ENCODE data around the gene HS6ST2.

HS6ST2 gene

DNA sequence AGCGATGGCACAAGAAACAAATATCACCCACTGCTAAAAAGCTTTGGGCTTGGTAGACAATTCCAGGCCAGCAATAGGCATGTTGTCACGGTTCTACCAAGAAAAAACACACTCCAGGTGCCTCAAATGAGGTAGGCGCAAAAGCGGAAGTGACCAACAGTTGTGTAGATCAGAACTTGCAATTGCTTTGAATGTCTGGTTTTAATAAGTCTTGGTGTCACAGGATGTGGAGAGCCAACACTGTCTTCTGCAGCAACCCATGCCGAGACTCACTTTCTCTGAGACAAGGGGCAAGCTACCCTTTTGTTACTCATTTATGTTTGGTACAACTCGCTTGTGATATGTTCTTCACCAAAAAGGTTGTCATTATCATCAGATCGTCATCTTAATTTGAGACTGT is 188.8 kb downstream of the HS6ST2 start:
- TF ChIP-seq, protein P1, sequence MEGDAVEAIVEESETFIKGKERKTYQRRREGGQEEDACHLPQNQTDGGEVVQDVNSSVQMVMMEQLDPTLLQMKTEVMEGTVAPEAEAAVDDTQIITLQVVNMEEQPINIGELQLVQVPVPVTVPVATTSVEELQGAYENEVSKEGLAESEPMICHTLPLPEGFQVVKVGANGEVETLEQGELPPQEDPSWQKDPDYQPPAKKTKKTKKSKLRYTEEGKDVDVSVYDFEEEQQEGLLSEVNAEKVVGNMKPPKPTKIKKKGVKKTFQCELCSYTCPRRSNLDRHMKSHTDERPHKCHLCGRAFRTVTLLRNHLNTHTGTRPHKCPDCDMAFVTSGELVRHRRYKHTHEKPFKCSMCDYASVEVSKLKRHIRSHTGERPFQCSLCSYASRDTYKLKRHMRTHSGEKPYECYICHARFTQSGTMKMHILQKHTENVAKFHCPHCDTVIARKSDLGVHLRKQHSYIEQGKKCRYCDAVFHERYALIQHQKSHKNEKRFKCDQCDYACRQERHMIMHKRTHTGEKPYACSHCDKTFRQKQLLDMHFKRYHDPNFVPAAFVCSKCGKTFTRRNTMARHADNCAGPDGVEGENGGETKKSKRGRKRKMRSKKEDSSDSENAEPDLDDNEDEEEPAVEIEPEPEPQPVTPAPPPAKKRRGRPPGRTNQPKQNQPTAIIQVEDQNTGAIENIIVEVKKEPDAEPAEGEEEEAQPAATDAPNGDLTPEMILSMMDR (IDR thresholded peaks at IDR 0.05; ENCODE audit: low read depth, low read length) = no peak
- no peak overlapping the region for H3K4me3 ChIP-seq (ENCODE audit: low read depth, low read length)

DNA sequence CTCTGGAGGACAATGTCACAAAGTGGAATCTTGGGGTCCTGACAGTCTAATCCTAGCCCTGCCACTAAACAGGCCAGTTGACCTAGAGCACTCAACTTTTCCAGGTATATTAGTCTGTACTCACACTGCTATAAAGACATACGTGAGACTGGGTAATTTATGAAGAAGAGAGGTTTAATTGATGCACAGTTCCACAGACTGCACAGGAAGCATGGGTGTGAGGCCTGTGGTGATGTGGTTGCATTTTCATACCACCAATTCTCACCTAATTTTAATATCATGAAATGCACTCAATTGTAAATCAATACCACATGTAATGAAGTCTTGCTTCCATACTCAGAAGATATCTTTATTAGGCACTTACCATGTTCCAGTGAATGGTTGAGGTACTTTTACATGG is 192.0 kb downstream of the HS6ST2 start:
- no peak overlapping the region for H3K4me3 ChIP-seq (ENCODE audit: low read depth, low read length)
- TF ChIP-seq, protein P1 (IDR thresholded peaks at IDR 0.05; ENCODE audit: low read depth, low read length) = no peak

DNA sequence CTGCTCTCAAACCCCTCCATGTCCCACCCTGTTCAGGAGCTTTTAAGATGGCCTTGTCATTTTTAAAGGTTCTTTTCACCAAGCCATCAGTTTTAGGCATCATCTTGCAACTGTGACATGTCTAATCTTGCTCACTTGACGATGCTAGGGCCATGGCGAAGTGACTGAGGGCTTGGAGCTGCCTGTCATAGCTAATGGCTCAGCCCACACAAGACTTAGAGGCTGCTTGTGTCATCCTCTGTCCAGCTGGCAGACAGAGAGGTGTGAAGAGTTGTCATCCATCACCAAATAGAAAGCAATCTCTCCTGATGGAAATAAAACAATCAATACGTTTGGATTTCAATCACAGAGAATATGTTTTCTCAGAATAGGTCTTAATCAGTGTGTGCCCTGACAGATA is 194.9 kb downstream of the HS6ST2 start:
- TF ChIP-seq, protein P1 (IDR thresholded peaks at IDR 0.05; ENCODE audit: low read depth, low read length) = no peak
- no peak overlapping the region for H3K4me3 ChIP-seq (ENCODE audit: low read depth, low read length)

DNA sequence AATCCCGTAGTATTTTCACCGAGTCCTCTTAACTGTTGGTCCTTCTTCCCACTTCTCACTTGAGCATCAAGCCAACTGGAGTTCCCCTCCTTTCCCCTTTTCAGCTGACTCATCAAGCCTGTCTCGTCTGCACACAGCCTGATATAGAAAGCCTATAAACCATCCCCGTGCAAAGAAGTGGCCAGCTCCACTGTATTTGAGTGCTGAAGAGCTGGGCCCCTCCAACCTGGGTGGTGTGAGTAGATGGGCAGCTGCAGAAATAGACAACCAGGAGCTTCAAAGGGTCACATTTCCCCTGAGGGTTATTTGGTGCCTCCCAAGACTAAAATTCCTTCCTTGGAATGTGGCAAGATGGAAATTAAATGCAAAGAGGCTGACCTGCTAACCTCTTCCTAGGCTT is 199.7 kb downstream of the HS6ST2 start:
- TF ChIP-seq, protein P1 (IDR thresholded peaks at IDR 0.05; ENCODE audit: low read depth, low read length) = no peak
- no peak overlapping the region for H3K4me3 ChIP-seq (ENCODE audit: low read depth, low read length)

DNA sequence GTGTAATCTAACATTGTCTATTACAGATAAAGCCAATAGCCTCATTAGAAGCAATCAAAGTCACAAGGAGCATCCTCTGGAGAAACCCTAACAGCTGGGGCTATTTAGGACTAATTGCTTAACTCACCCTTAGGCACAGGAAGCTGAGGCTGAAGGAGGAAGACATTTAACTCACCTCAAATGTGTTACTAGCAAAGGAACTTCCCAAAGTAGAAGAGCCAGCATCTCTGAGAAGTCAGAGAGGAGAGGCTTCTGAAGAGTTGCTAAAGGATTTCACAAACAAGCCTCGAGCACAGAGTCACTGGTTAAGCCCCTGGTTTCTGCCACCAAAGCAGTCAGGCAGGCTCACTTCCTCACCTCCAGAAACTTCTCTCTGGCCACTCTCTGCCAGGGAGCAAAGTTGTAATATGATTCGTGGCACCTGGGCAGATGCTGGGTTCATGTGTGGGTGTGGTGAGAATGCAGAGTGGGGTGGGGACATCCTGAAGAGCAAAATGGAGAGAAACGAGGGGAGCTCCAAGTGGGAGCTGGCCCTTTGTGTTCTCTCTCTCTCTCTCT is 201.3 kb downstream of the HS6ST2 start:
- TF ChIP-seq, protein P1 (IDR thresholded peaks at IDR 0.05; ENCODE audit: low read depth, low read length) = no peak
- H3K4me3 ChIP-seq (ENCODE audit: low read depth, low read length) = no peak overlapping the region

DNA sequence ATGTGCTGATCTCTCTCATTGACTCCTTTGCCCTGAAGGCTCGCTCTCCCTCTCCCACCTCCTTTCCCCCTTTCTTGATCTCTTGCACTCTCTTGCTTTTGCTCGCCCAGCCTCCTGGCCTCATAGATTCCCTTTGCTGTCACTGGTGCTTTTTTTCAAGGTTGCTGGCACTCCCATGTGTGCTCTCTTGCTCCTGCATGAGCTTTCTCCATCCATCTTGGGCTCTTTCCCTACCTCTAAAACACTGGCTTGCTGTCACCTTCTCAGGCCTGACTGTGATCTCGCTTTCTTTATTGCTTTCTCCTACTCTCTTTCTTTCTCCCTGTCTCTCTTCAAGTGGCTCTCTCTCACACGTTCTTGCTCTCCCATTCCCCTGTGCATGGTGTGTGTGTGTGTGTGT is 202.0 kb downstream of the HS6ST2 start:
- no peak overlapping the region for H3K4me3 ChIP-seq (ENCODE audit: low read depth, low read length)
- TF ChIP-seq, protein P1 (IDR thresholded peaks at IDR 0.05; ENCODE audit: low read depth, low read length) = no peak

DNA sequence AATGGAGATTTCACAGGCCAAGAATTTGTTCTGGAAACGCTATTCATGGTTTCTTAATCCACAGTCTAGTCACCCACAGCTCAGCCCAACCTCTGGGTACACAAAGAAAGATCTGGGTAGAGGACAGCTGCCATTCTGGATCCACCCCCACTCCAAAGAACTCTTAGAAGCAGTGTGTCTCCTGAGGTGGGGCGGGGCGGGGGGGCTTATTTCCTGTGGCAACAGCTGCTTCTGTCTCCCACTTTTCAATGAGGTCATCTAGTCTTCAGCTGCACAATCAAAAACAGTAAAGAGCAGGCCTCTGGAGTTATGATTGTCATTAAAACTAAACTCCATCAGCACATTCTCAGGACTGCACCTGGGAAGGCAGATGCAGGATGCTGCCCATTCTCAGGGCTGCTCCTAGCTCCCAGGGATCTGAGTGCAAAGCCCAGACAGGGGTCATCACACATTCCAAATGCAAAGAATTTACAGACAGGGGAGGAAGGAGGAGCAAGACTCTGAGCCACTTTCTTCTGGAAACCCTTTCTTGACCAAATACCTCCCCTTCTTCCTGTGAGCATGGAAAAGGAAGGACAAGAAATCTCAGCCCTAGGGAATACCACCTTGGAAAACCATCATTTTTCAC is 207.3 kb downstream of the HS6ST2 start:
- no peak overlapping the region for H3K4me3 ChIP-seq (ENCODE audit: low read depth, low read length)
- TF ChIP-seq, protein P1 (IDR thresholded peaks at IDR 0.05; ENCODE audit: low read depth, low read length) = no peak
